H9 (cell line): Measurements from ENCODE around the gene HOXD8. TPM values are rescaled to one million over a fixed set of nuclear protein-coding genes. Genes with fewer than 3 reads are reported as not detected.

Source experiments
- DNase-seq: peaks from one replicate; pipeline ENCODE4 v3.0.0-alpha.2; 2017
- H2AFZ ChIP-seq: one replicate; pipeline ENCODE4 v1.6.1; 2013; ENCODE audit warnings: mild to moderate bottlenecking, low read length, control low read depth, moderate library complexity
- H2AK5ac ChIP-seq: 2 replicates; pipeline ENCODE4 v1.6.1; 2013; ENCODE audit warnings: low read length, control low read depth, mixed read lengths; ENCODE audit not compliant: insufficient read length
- H2BK120ac ChIP-seq: one replicate; pipeline ENCODE4 v1.6.1; 2013; ENCODE audit warnings: low read depth, mild to moderate bottlenecking, low read length, control low read depth, inconsistent platforms; ENCODE audit not compliant: poor library complexity, severe bottlenecking
- H2BK12ac ChIP-seq: 2 replicates; pipeline ENCODE4 v1.6.1; 2013; ENCODE audit warnings: low read length, control low read depth, mixed read lengths, low read depth; ENCODE audit not compliant: insufficient read length
- H2BK15ac ChIP-seq: 2 replicates; pipeline ENCODE4 v1.6.1; 2013; ENCODE audit warnings: low read depth, low read length, control low read depth
- H2BK20ac ChIP-seq: one replicate; pipeline ENCODE4 v1.6.1; 2013; ENCODE audit warnings: low read depth, mild to moderate bottlenecking, low read length, control low read depth, inconsistent platforms; ENCODE audit not compliant: poor library complexity, severe bottlenecking
- H2BK5ac ChIP-seq: 2 replicates; pipeline ENCODE4 v1.6.1; 2013; ENCODE audit warnings: low read length, control low read depth, mixed read lengths; ENCODE audit not compliant: insufficient read length
- H3K14ac ChIP-seq: 2 replicates; pipeline ENCODE4 v1.6.1; 2013; ENCODE audit warnings: low read length, control low read depth; ENCODE audit not compliant: insufficient read depth
- H3K18ac ChIP-seq: 2 replicates; pipeline ENCODE4 v1.6.1; 2013; ENCODE audit warnings: low read depth, mild to moderate bottlenecking, mixed read lengths, low read length, control low read depth; ENCODE audit not compliant: insufficient read length
- H3K23ac ChIP-seq: 2 replicates; pipeline ENCODE4 v1.6.1; 2013; ENCODE audit warnings: low read length, control low read depth, mixed read lengths, low read depth; ENCODE audit not compliant: insufficient read length
- H3K23me2 ChIP-seq: 2 replicates; pipeline ENCODE4 v1.6.1; 2013; ENCODE audit warnings: low read depth, mild to moderate bottlenecking, mixed read lengths, low read length, control low read depth; ENCODE audit not compliant: insufficient read length, poor library complexity, severe bottlenecking
- H3K27ac ChIP-seq: 2 replicates; pipeline ENCODE4 v1.5.1; 2013; ENCODE audit warnings: low read length, control low read depth, mixed read lengths, low read depth; ENCODE audit not compliant: insufficient read length
- H3K27me3 ChIP-seq: 2 replicates; pipeline ENCODE4 v1.6.1; 2013; ENCODE audit warnings: low read length, control low read depth, inconsistent platforms; ENCODE audit not compliant: insufficient read depth
- H3K4ac ChIP-seq: 2 replicates; pipeline ENCODE4 v1.6.1; 2013; ENCODE audit warnings: low read depth, mild to moderate bottlenecking, control low read depth, inconsistent platforms, low read length, moderate library complexity
- H3K4me1 ChIP-seq: 2 replicates; pipeline ENCODE4 v1.6.1; 2013; ENCODE audit warnings: low read length, control low read depth, inconsistent platforms; ENCODE audit not compliant: insufficient read depth
- H3K4me2 ChIP-seq: 2 replicates; pipeline ENCODE4 v1.6.1; 2013; ENCODE audit warnings: low read length, control low read depth, mixed read lengths; ENCODE audit not compliant: insufficient read length, insufficient read depth
- H3K56ac ChIP-seq: 2 replicates; pipeline ENCODE4 v1.6.1; 2013; ENCODE audit warnings: low read depth, mild to moderate bottlenecking, mixed read lengths, low read length, control low read depth; ENCODE audit not compliant: insufficient read length
- H3K79me1 ChIP-seq: 2 replicates; pipeline ENCODE4 v1.6.1; 2013; ENCODE audit warnings: low read depth, mild to moderate bottlenecking, moderate library complexity, low read length, control low read depth, inconsistent platforms; ENCODE audit not compliant: insufficient read depth, poor library complexity, severe bottlenecking
- H3K79me2 ChIP-seq: 2 replicates; pipeline ENCODE4 v1.6.1; 2013; ENCODE audit warnings: low read length, control low read depth, inconsistent platforms; ENCODE audit not compliant: insufficient read depth
- H3K9ac ChIP-seq: 2 replicates; pipeline ENCODE4 v1.6.1; 2013; ENCODE audit warnings: low read length, control low read depth, mixed read lengths; ENCODE audit not compliant: insufficient read length; ENCODE audit errors: extremely low read depth
- H3K9me3 ChIP-seq: one replicate; pipeline ENCODE4 v1.6.1; 2013; ENCODE audit warnings: low read depth, low read length, inconsistent platforms; ENCODE audit not compliant: control insufficient read depth
- H3T11ph ChIP-seq: one replicate; pipeline ENCODE4 v1.6.1; 2013; ENCODE audit warnings: mild to moderate bottlenecking, low read length, control low read depth, inconsistent platforms
- H4K20me1 ChIP-seq: one replicate; pipeline ENCODE4 v1.6.1; 2013; ENCODE audit not compliant: control insufficient read depth, insufficient read length, insufficient read depth
- H4K5ac ChIP-seq: 2 replicates; pipeline ENCODE4 v1.6.1; 2013; ENCODE audit warnings: low read depth, mild to moderate bottlenecking, mixed read lengths, low read length, control low read depth; ENCODE audit not compliant: insufficient read length
- H4K8ac ChIP-seq: replicated peaks from 2 replicates; pipeline ENCODE4 v1.6.1; 2013; ENCODE audit warnings: low read length, control low read depth, mixed read lengths, low read depth; ENCODE audit not compliant: insufficient read length
- H4K91ac ChIP-seq: 2 replicates; pipeline ENCODE4 v1.6.1; 2013; ENCODE audit warnings: low read depth, mild to moderate bottlenecking, moderate library complexity, mixed read lengths, low read length, control low read depth; ENCODE audit not compliant: insufficient read length
- H3K27ac Mint-ChIP-seq, 3 experiments: 2 replicates in 2 of 3; 3 replicates in 1 of 3; pipeline ENCODE4 v1.8.0; 2020 to 2021; ENCODE audit warnings: mixed read lengths in 3 of 3, mild to moderate bottlenecking in 1 of 3, moderate library complexity in 1 of 3
- H3K27me3 Mint-ChIP-seq: 2 replicates; pipeline ENCODE4 v1.8.0; 2021; ENCODE audit warnings: low read depth, mild to moderate bottlenecking, moderate library complexity, mixed read lengths
- H3K36me3 Mint-ChIP-seq, 3 experiments: 2 replicates in 2 of 3; 3 replicates in 1 of 3; pipeline ENCODE4 v1.8.0; 2020 to 2021; ENCODE audit warnings: low read depth in 3 of 3, mixed read lengths in 3 of 3; ENCODE audit not compliant: insufficient read depth in 1 of 3
- H3K4me1 Mint-ChIP-seq, 2 experiments: 2 replicates each; pipeline ENCODE4 v1.8.0; 2020; ENCODE audit warnings: mixed read lengths in 2 of 2
- H3K4me3 Mint-ChIP-seq, 2 experiments: 2 replicates in 1 of 2; 3 replicates in 1 of 2; pipeline ENCODE4 v1.8.0; 2020 to 2021; ENCODE audit warnings: mild to moderate bottlenecking in 2 of 2, mixed read lengths in 2 of 2, moderate library complexity in 1 of 2
- H3K9me3 Mint-ChIP-seq, 2 experiments: 2 replicates in 1 of 2; 3 replicates in 1 of 2; pipeline ENCODE4 v1.8.0; 2020; ENCODE audit warnings: mild to moderate bottlenecking in 2 of 2, mixed read lengths in 2 of 2, moderate library complexity in 1 of 2
- WGBS: extraction: QIAGEN DNeasy Blood & Tissue Kit; methylation state at CpG from one replicate; pipeline ENCODE4 v1.1.7; 2013; ENCODE audit warnings: missing lambda C conversion rate, low lambda C conversion rate, mixed read lengths; ENCODE audit not compliant: insufficient read length; ENCODE audit errors: extremely low coverage; 5-methylcytosine and 5-hydroxymethylcytosine counted together
- total RNA-seq: library from RNA; stranded (reverse); gene quantifications from 2 replicates; pipeline ENCODE4 v1.2.1, GENCODE V29; 2021
- TF ChIP-seq, protein P1 (sequence below): fragments of 200-600 bp; sonication (generic); conservative IDR thresholded peaks from 3 replicates; pipeline ENCODE4 v1.8.0; 2021; ENCODE audit warnings: antibody characterized with exemption, mild to moderate bottlenecking

Gene HOXD8
- total RNA-seq, 1 experiment from 2014 or later, result not detected

- Histone ChIP-seq H3K56ac (no peak overlapping the region), H3K79me2 (no peaks in the 10 kb centered on the region), H3K27me3 (peaks cover 100% of the 10 kb centered on the region), H2BK20ac (no peak overlapping the region), H3K14ac (no peak overlapping the region), H4K91ac (no peak overlapping the region), H2BK12ac (no peak overlapping the region), H3K4ac (no peak overlapping the region), H4K5ac (no peak overlapping the region), H2BK120ac (no peak overlapping the region), H3K18ac (no peak overlapping the region), H3K9me3 (no peaks in the 10 kb centered on the region), H3K4me2 (no peak overlapping the region), H3K23me2 (no peaks in the 10 kb centered on the region), H2BK5ac (no peak overlapping the region), H3K27ac (no peak overlapping the region), H3T11ph (no peak overlapping the region), H3K9ac (no peak overlapping the region), H2AFZ (no peak overlapping the region), H4K20me1 (peaks cover 2% of the 10 kb centered on the region), H4K8ac (no peak overlapping the region), H3K4me1 (no peaks in the 10 kb centered on the region), H3K79me1 (no peaks in the 10 kb centered on the region), H2BK15ac (no peak overlapping the region), H2AK5ac (no peak overlapping the region), H3K23ac (no peak overlapping the region)
- H3K9me3 Mint-ChIP-seq, result peaks cover 0 to 5% of the 10 kb centered on the region in 2 experiments; a peak in 3 of 5 replicates
- no CpG with 5 or more reads among the region's 22 CpGs for WGBS
- H3K4me1 Mint-ChIP-seq, result peaks cover 6 to 25% of the 10 kb centered on the region in 2 experiments; a peak in 3 of 4 replicates
- no peak overlapping the region for H3K4me3 Mint-ChIP-seq
- peaks cover 100% of the 10 kb centered on the region for H3K27me3 Mint-ChIP-seq
- DNase-seq, result no peak
- TF ChIP-seq, protein P1, sequence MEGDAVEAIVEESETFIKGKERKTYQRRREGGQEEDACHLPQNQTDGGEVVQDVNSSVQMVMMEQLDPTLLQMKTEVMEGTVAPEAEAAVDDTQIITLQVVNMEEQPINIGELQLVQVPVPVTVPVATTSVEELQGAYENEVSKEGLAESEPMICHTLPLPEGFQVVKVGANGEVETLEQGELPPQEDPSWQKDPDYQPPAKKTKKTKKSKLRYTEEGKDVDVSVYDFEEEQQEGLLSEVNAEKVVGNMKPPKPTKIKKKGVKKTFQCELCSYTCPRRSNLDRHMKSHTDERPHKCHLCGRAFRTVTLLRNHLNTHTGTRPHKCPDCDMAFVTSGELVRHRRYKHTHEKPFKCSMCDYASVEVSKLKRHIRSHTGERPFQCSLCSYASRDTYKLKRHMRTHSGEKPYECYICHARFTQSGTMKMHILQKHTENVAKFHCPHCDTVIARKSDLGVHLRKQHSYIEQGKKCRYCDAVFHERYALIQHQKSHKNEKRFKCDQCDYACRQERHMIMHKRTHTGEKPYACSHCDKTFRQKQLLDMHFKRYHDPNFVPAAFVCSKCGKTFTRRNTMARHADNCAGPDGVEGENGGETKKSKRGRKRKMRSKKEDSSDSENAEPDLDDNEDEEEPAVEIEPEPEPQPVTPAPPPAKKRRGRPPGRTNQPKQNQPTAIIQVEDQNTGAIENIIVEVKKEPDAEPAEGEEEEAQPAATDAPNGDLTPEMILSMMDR, result no peak
- no peak overlapping the region for H3K27ac Mint-ChIP-seq
- H3K36me3 Mint-ChIP-seq, result no peaks in the 10 kb centered on the region; a peak in 1 of 7 replicates
These were observed 28.7 kb downstream of the HOXD8 start for GRCh38 chr2:176158186-176158591.
